ENCODE measurements around the gene COBL. TPM values are rescaled to one million over a fixed set of nuclear protein-coding genes. Genes with fewer than 3 reads are reported as not detected.

The COBL gene
- total RNA-seq, 3 donors from 2014 or later = 2.2 to 37.3 (median 16.1) TPM

DNA sequence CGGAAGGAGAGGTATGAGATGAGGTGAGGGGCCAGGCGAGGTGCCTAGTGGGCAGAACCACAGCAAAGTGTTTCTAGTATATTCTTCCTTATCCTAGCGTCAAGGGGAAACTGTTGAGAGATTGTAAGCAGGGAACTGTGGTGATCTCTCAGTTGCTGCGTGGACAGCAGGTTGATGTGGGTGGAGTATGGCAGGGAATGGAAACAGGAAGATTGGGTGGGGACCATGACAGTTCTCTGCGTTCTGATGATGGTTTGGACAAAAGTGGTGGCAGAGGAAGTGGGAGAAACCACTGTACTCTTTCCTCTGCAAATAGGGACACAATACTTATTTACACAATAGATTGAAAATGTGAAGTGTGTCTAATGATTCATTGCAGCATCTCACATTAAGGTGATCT lies 342.4 kb downstream of the COBL start:
- DNase-seq (ENCODE audit: low spot score in 2 of 2) = no peak
- TF ChIP-seq, protein P1, sequence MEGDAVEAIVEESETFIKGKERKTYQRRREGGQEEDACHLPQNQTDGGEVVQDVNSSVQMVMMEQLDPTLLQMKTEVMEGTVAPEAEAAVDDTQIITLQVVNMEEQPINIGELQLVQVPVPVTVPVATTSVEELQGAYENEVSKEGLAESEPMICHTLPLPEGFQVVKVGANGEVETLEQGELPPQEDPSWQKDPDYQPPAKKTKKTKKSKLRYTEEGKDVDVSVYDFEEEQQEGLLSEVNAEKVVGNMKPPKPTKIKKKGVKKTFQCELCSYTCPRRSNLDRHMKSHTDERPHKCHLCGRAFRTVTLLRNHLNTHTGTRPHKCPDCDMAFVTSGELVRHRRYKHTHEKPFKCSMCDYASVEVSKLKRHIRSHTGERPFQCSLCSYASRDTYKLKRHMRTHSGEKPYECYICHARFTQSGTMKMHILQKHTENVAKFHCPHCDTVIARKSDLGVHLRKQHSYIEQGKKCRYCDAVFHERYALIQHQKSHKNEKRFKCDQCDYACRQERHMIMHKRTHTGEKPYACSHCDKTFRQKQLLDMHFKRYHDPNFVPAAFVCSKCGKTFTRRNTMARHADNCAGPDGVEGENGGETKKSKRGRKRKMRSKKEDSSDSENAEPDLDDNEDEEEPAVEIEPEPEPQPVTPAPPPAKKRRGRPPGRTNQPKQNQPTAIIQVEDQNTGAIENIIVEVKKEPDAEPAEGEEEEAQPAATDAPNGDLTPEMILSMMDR (IDR thresholded peaks at IDR 0.05) = no peak
- TF ChIP-seq POLR2AphosphoS5 (IDR thresholded peaks at IDR 0.05) (no peak), POLR2A (IDR thresholded peaks at IDR 0.05) (no peak)
- intact Hi-C loops (cut with DNase I; ENCODE audit: low total_unique reads) = no loop called here
- peaks cover 0 to 5% of the 10 kb centered on the region in 2 donors for H3K9me3 ChIP-seq
- H3K27me3 ChIP-seq = no peaks in the 10 kb centered on the region
- H3K27ac ChIP-seq = no peak overlapping the region
- H3K4me3 ChIP-seq = no peak overlapping the region
- no peaks in the 10 kb centered on the region for H3K4me1 ChIP-seq
- H3K36me3 ChIP-seq = no peaks in the 10 kb centered on the region

DNA sequence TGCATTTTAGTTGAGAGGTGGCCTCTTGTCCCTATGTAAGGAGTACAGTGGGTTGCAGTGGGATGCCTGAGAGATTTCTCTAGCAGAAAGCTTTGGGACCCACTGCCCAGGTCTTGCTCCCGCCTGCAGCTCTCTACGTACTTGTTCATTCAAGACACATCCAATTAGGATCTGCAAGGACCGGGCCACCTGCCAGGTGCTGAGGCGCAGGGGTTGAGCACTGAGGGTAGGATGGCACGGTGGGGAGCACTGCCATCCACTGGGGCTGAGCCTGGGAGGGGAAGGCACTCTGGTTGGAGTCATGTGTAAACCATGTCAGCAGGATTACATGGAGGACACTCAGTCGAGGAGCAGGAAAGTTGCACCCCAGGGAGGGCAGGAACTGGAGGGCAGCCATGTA lies 342.8 kb downstream of the COBL start:
- H3K4me3 ChIP-seq = no peak overlapping the region
- H3K9me3 ChIP-seq = peaks cover 0 to 1% of the 10 kb centered on the region in 2 donors
- DNase-seq (ENCODE audit: low spot score in 2 of 2) = no peak
- intact Hi-C loops (cut with DNase I; ENCODE audit: low total_unique reads) = no loop called here
- H3K4me1 ChIP-seq = no peaks in the 10 kb centered on the region
- H3K36me3 ChIP-seq = no peaks in the 10 kb centered on the region
- H3K27ac ChIP-seq = no peak overlapping the region
- TF ChIP-seq, protein P1 (IDR thresholded peaks at IDR 0.05) = no peak
- TF ChIP-seq POLR2AphosphoS5 (IDR thresholded peaks at IDR 0.05) = no peak
- TF ChIP-seq POLR2A (IDR thresholded peaks at IDR 0.05) = no peak
- H3K27me3 ChIP-seq = no peaks in the 10 kb centered on the region

DNA sequence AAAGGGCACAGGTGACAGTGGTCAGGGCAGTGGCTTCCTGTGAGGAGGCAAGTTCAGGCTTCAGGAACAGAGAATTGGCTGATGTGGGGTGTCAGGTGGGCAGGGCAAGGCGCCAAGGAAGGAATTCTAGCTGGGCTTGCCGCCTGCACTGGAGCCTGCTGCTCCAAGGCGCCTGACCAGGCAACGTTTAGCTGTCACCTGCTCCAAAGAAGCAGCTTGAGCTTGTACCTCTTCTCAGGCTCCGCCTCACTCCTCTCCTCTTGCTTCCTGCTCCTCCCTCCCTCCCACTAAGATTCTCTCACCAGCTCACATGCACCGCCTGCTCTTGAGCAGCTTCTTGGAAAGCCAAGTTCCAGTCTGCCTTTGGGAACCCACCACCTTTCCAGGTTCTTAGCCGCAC lies 346.5 kb downstream of the COBL start:
- Histone ChIP-seq H3K4me3 (no peak overlapping the region), H3K9me3 (peaks cover 0 to 7% of the 10 kb centered on the region in 2 donors), H3K36me3 (no peaks in the 10 kb centered on the region), H3K27me3 (no peaks in the 10 kb centered on the region), H3K4me1 (no peaks in the 10 kb centered on the region), H3K27ac (no peak overlapping the region)
- intact Hi-C loops (cut with DNase I; ENCODE audit: low total_unique reads) = no loop called here
- TF ChIP-seq, protein P1 (IDR thresholded peaks at IDR 0.05) = no peak
- TF ChIP-seq POLR2AphosphoS5 (IDR thresholded peaks at IDR 0.05) (no peak), POLR2A (IDR thresholded peaks at IDR 0.05) (no peak)
- no peak for DNase-seq (ENCODE audit: low spot score in 2 of 2)
